Endothelial cell of umbilical vein (primary cell): Measurements from ENCODE around the gene CSHL1. TPM values are rescaled to one million over a fixed set of nuclear protein-coding genes. Genes with fewer than 3 reads are reported as not detected.
A peak's percentile ranks its signal among the peaks of the same experiment; 100 is the strongest.

ENCODE experiments used
- BruUV-seq: library from RNA; stranded (reverse); fragments of 400-500 nt; replicated peaks from 2 replicates; lab custom pipeline; 2021; lab: Mats Ljungman, UMichigan
- CTCF ChIA-PET: fragments of 300-600, 350-600 bp; sonication (Branson Sonifier 250); formaldehyde crosslinking; loops from one replicate; lab custom pipeline; 2021; ENCODE audit warnings: antibody characterized with exemption, inconsistent platforms; lab: Charles Lee
- POLR2A ChIA-PET: fragments of 300-600, 350-600 bp; sonication (Branson Sonifier 250); formaldehyde crosslinking; loops from one replicate; lab custom pipeline; 2021; ENCODE audit warnings: antibody characterized with exemption, inconsistent platforms; lab: Charles Lee
- DNase-seq: peaks from one replicate; pipeline ENCODE4 v3.0.0-alpha.2; 2011; ENCODE audit warnings: low read depth, low spot score
- FAIRE-seq: peaks from 2 replicates; lab custom pipeline; 2011; peaks lifted over from hg19 to GRCh38; lab: Jason Lieb, UNC
- H2AFZ ChIP-seq: 2 replicates; pipeline ENCODE4 v1.6.0; 2012; ENCODE audit warnings: low read depth, low read length, control low read depth, inconsistent platforms
- H3K27ac ChIP-seq: 2 replicates; pipeline ENCODE4 v1.5.1; 2011; ENCODE audit warnings: low read depth, mild to moderate bottlenecking, control low read depth, low read length, moderate library complexity; ENCODE audit not compliant: insufficient read depth
- H3K27me3 ChIP-seq, 2 experiments: 2 replicates each; pipeline versions ENCODE4 v1.6.0 to v1.6.1; 2011; ENCODE audit warnings: low read length in 2 of 2, mixed read lengths in 1 of 2; ENCODE audit not compliant: control insufficient read depth in 2 of 2, insufficient read depth in 2 of 2
- H3K36me3 ChIP-seq, 2 experiments: 2 replicates in 1 of 2; 3 replicates in 1 of 2; pipeline ENCODE4 v1.5.1; 2011; ENCODE audit warnings: low read length in 2 of 2, mild to moderate bottlenecking in 1 of 2, moderate library complexity in 1 of 2; ENCODE audit not compliant: control insufficient read depth in 2 of 2, insufficient read depth in 2 of 2; ENCODE audit errors: extremely low read depth in 1 of 2
- H3K4me1 ChIP-seq: 3 replicates; pipeline ENCODE4 v1.5.1; 2011; ENCODE audit warnings: mild to moderate bottlenecking, low read length; ENCODE audit not compliant: control insufficient read depth, insufficient read depth; ENCODE audit errors: extremely low read depth
- H3K4me2 ChIP-seq: 2 replicates; pipeline ENCODE4 v1.6.1; 2011; ENCODE audit warnings: low read length, control low read depth, mixed read lengths; ENCODE audit not compliant: insufficient read depth
- H3K4me3 ChIP-seq, 3 experiments: fragments of 200-600 bp in 1 of 3; sonication (generic), shearing (Covaris generic) in 1 of 3; replicated peaks in 1 of 3; 2 replicates each; pipeline ENCODE4 v1.5.1; 2011 to 2016; ENCODE audit warnings: control low read depth in 3 of 3, low read length in 3 of 3, mild to moderate bottlenecking in 2 of 3, inconsistent platforms in 1 of 3, low read depth in 1 of 3, moderate library complexity in 1 of 3; ENCODE audit not compliant: insufficient read depth in 1 of 3
- H3K79me2 ChIP-seq: 2 replicates; pipeline ENCODE4 v1.6.0; 2012; ENCODE audit warnings: low read length, inconsistent platforms; ENCODE audit not compliant: control insufficient read depth, insufficient read depth
- H3K9ac ChIP-seq: replicated peaks from 2 replicates; pipeline ENCODE3; 2011; ENCODE audit warnings: low read length, control low read depth; ENCODE audit not compliant: insufficient read depth; ENCODE audit errors: extremely low read depth
- H3K9me1 ChIP-seq: replicated peaks from 3 replicates; pipeline ENCODE4 v1.6.0; 2011; ENCODE audit warnings: mild to moderate bottlenecking, low read length; ENCODE audit not compliant: control insufficient read depth, insufficient read depth; ENCODE audit errors: extremely low read depth
- H3K9me3 ChIP-seq: replicated peaks from 2 replicates; pipeline ENCODE4 v1.5.1; 2012; ENCODE audit warnings: low read length, inconsistent platforms; ENCODE audit not compliant: control insufficient read depth, insufficient read depth
- H4K20me1 ChIP-seq: replicated peaks from 2 replicates; pipeline ENCODE3; 2011; ENCODE audit warnings: mild to moderate bottlenecking, low read length; ENCODE audit not compliant: control insufficient read depth, insufficient read depth; ENCODE audit errors: extremely low read depth
- CTCF ChIP-seq, 2 donors: IDR thresholded peaks; 1 replicate in 1 of 2; 2 replicates in 1 of 2; pipeline ENCODE4 v1.5.1; 2011; ENCODE audit warnings: low read length in 2 of 2, mild to moderate bottlenecking in 2 of 2, moderate library complexity in 2 of 2, control low read depth in 1 of 2, inconsistent platforms in 1 of 2, low read depth in 1 of 2; ENCODE audit not compliant: insufficient read depth in 1 of 2; ENCODE audit errors: extremely low read depth in 1 of 2
- EZH2 ChIP-seq: IDR thresholded peaks from 2 replicates; pipeline ENCODE4 v1.6.1; 2012; ENCODE audit warnings: borderline replicate concordance, low read depth, mild to moderate bottlenecking, moderate library complexity, low read length, inconsistent platforms; ENCODE audit not compliant: severe bottlenecking
- FOS ChIP-seq: IDR thresholded peaks from 2 replicates; pipeline ENCODE4 v1.6.1; 2011; ENCODE audit warnings: mild to moderate bottlenecking, low read length, moderate library complexity, borderline replicate concordance; ENCODE audit not compliant: insufficient read depth
- GATA2 ChIP-seq: IDR thresholded peaks from 2 replicates; pipeline ENCODE4 v1.7.0; 2011; ENCODE audit warnings: low read depth, mild to moderate bottlenecking, moderate library complexity, mixed read lengths, low read length; ENCODE audit not compliant: insufficient read length, insufficient read depth
- JUN ChIP-seq: IDR thresholded peaks from 2 replicates; pipeline ENCODE4 v1.6.1; 2011; ENCODE audit warnings: borderline replicate concordance, low read depth; ENCODE audit not compliant: insufficient read length, insufficient read depth
- MAX ChIP-seq: IDR thresholded peaks from 2 replicates; pipeline ENCODE4 v1.6.1; 2011; ENCODE audit not compliant: insufficient read depth, insufficient read length
- MYC ChIP-seq: IDR thresholded peaks from one replicate; pipeline ENCODE4 v1.6.1; 2011; ENCODE audit warnings: mild to moderate bottlenecking, low read depth, low read length
- POLR2A ChIP-seq: IDR thresholded peaks from 2 replicates; pipeline ENCODE4 v1.6.1; 2012; ENCODE audit warnings: low read depth, mild to moderate bottlenecking, control low read depth, low read length
- POLR2AphosphoS5 ChIP-seq: IDR thresholded peaks from 2 replicates; pipeline ENCODE4 v1.6.1; 2012; ENCODE audit warnings: low read depth, mild to moderate bottlenecking, control low read depth, low read length, moderate library complexity; ENCODE audit not compliant: insufficient read depth
- dilution Hi-C: fragments of 300-500 bp; cut with MboI; formaldehyde crosslinking; loops from one replicate; pipeline ENCODE4 v1.15.0; 2019; ENCODE audit warnings: low sequenced_read_pairs; ENCODE audit not compliant: extremely low pct_ligation_motif_present
- intact Hi-C: fragments of 100-400 bp; cut with micrococcal nuclease; formaldehyde crosslinking; loops from one replicate; pipeline ENCODE4 v1.10.0; 2022
- polyA plus RNA-seq, 4 experiments: library from polyadenylated mRNA; depleted of rRNA in 3 of 4; stranded (reverse) in 3 of 4; unstranded in 1 of 4; fragments of >200 nt; gene quantifications; 2 replicates each; pipeline versions ENCODE4 v1.2.1 to v1.2.3, GENCODE V29; 2011 to 2012; ENCODE audit warnings: missing spikeins in 1 of 4
- total RNA-seq: library from RNA; stranded (reverse); gene quantifications from 2 replicates; pipeline ENCODE4 v1.2.3, GENCODE V29; 2021

CSHL1 gene
- total and polyA plus RNA-seq, 2 donors (not counting 3 experiments of a cell fraction or from before 2014, with no cell fraction given) = not detected

- Histone ChIP-seq H3K4me3 (no peak overlapping the region), H3K9ac (no peak overlapping the region), H4K20me1 (no peaks in the 10 kb centered on the region), H3K27ac (no peak overlapping the region), H3K9me1 (no peaks in the 10 kb centered on the region), H3K27me3 (no peaks in the 10 kb centered on the region), H2AFZ (peak overlapping the region; percentile 53), H3K9me3 (no peaks in the 10 kb centered on the region), H3K4me2 (no peak overlapping the region), H3K79me2 (no peaks in the 10 kb centered on the region), H3K4me1 (peaks cover 4% of the 10 kb centered on the region), H3K36me3 (no peaks in the 10 kb centered on the region)
- DNase-seq (no peak), FAIRE-seq (peak; percentile 72)
- ChIA-PET CTCF (interaction anchor here (0.9 to 3.5 kb wide), 4 partner anchors 12 to 19 kb away, joined by 3 to 26 read pairs (median 22); partner anchors contain the start of gene GH1), POLR2A (no interaction called here)
- no TSS peak for BruUV-seq
- dilution Hi-C loops = no loop called here
- no peak for TF ChIP-seq JUN
- TF ChIP-seq GATA2 = no peak
- TF ChIP-seq EZH2 = no peak
- TF ChIP-seq MAX = no peak
- TF ChIP-seq FOS = no peak
- no peak for TF ChIP-seq POLR2AphosphoS5
- no peak for TF ChIP-seq CTCF (IDR thresholded peaks at IDR 0.05; ENCODE audit: extremely low read depth in 1 of 2, insufficient read depth in 1 of 2, low read depth in 1 of 2, low read length in 2 of 2)
- TF ChIP-seq MYC = no peak
- TF ChIP-seq POLR2A = no peak
- intact Hi-C loops = no loop called here
These were observed 20.0 kb upstream of the CSHL1 start for GRCh38 chr17:63930951-63931575.
